H1 (cell line): ENCODE results near the gene KIAA0319L. TPM values are rescaled to one million over a fixed set of nuclear protein-coding genes. Genes with fewer than 3 reads are reported as not detected.

ENCODE experiments used
- CTCF ChIA-PET: fragments of 300-600 bp; sonication (Branson Sonifier 250); formaldehyde crosslinking; loops from one replicate; lab custom pipeline; 2021; ENCODE audit not compliant: partially characterized antibody; lab: Charles Lee
- POLR2A ChIA-PET: fragments of 300-600 bp; sonication (Branson Sonifier 250); formaldehyde crosslinking; loops from one replicate; lab custom pipeline; 2021; ENCODE audit warnings: inconsistent platforms; ENCODE audit not compliant: partially characterized antibody; lab: Charles Lee
- DNase-seq, 2 experiments: peaks; one replicate each; pipeline versions ENCODE4 v3.0.0 to v3.0.0-alpha.2; 2010 to 2022; ENCODE audit warnings: low spot score in 2 of 2, low read depth in 1 of 2, mixed read lengths in 1 of 2
- FAIRE-seq: peaks from 2 replicates; lab custom pipeline; 2011; peaks lifted over from hg19 to GRCh38; lab: Jason Lieb, UNC
- H2AFZ ChIP-seq: 2 replicates; pipeline ENCODE4 v1.8.1; 2012; ENCODE audit warnings: low read length, inconsistent platforms
- H2AK5ac ChIP-seq: 2 replicates; pipeline ENCODE4 v1.6.1; 2013; ENCODE audit warnings: low read depth, low read length
- H2BK120ac ChIP-seq: replicated peaks from 2 replicates; pipeline ENCODE3; 2013; ENCODE audit warnings: low read depth, low read length, inconsistent platforms
- H2BK12ac ChIP-seq: 2 replicates; pipeline ENCODE4 v1.6.1; 2013; ENCODE audit warnings: low read depth, low read length
- H2BK15ac ChIP-seq: 2 replicates; pipeline ENCODE4 v1.6.1; 2013; ENCODE audit warnings: low read length
- H2BK20ac ChIP-seq: 2 replicates; pipeline ENCODE4 v1.6.1; 2013; ENCODE audit warnings: low read length
- H2BK5ac ChIP-seq: 2 replicates; pipeline ENCODE4 v1.6.1; 2013; ENCODE audit warnings: low read depth, low read length
- H3K14ac ChIP-seq: 2 replicates; pipeline ENCODE4 v1.6.1; 2013; ENCODE audit warnings: inconsistent platforms; ENCODE audit not compliant: insufficient read length
- H3K18ac ChIP-seq: 2 replicates; pipeline ENCODE4 v1.6.1; 2013; ENCODE audit warnings: low read length; ENCODE audit errors: extremely low read depth
- H3K23ac ChIP-seq: 2 replicates; pipeline ENCODE4 v1.6.1; 2013; ENCODE audit warnings: inconsistent platforms; ENCODE audit not compliant: insufficient read length
- H3K23me2 ChIP-seq: 2 replicates; pipeline ENCODE4 v1.6.1; 2013; ENCODE audit warnings: low read depth, low read length
- H3K27ac ChIP-seq: 2 replicates; pipeline ENCODE4 v1.6.1; 2011; ENCODE audit warnings: low read depth, low read length, inconsistent platforms
- H3K27me3 ChIP-seq, 4 experiments: replicated peaks in 1 of 4; 1 replicate in 1 of 4; 2 replicates in 3 of 4; pipeline versions ENCODE4 v1.6.1 to v1.8.1; 2011 to 2013; ENCODE audit warnings: low read length in 3 of 4, mild to moderate bottlenecking in 3 of 4, inconsistent platforms in 2 of 4, mixed read lengths in 2 of 4, moderate library complexity in 1 of 4; ENCODE audit not compliant: control insufficient read depth in 3 of 4, insufficient read depth in 3 of 4; ENCODE audit errors: extremely low read depth in 1 of 4
- H3K36me3 ChIP-seq, 4 experiments: 2 replicates each; pipeline versions ENCODE4 v1.6.1 to v1.8.1; 2011 to 2013; ENCODE audit warnings: mild to moderate bottlenecking in 4 of 4, low read length in 3 of 4, moderate library complexity in 2 of 4, control low read depth in 1 of 4, inconsistent platforms in 1 of 4; ENCODE audit not compliant: insufficient read depth in 4 of 4, control insufficient read depth in 2 of 4
- H3K4ac ChIP-seq: replicated peaks from 2 replicates; pipeline ENCODE3; 2013; ENCODE audit warnings: low read length, low read depth, mixed read lengths, inconsistent platforms; ENCODE audit not compliant: insufficient read length
- H3K4me1 ChIP-seq, 4 experiments: replicated peaks in 1 of 4; 1 replicate in 1 of 4; 2 replicates in 3 of 4; pipeline versions ENCODE4 v1.6.1 to v1.8.1; 2011 to 2013; ENCODE audit warnings: low read length in 3 of 4, inconsistent platforms in 2 of 4, mixed read lengths in 1 of 4; ENCODE audit not compliant: insufficient read depth in 4 of 4, control insufficient read depth in 3 of 4
- H3K4me2 ChIP-seq, 2 experiments: 2 replicates each; pipeline versions ENCODE4 v1.6.1 to v1.8.1; 2011 to 2013; ENCODE audit warnings: low read depth in 2 of 2, low read length in 2 of 2, control low read depth in 1 of 2, inconsistent platforms in 1 of 2, mild to moderate bottlenecking in 1 of 2; ENCODE audit not compliant: insufficient read depth in 1 of 2
- H3K4me3 ChIP-seq, 4 experiments: fragments of 200-600, 300-600 bp in 1 of 4; sonication (generic), shearing (Covaris generic), sonication (Bioruptor Twin) in 1 of 4; 2 replicates each; pipeline versions ENCODE4 v1.5.1 to v1.8.1; 2011 to 2016; ENCODE audit warnings: low read length in 4 of 4, low read depth in 3 of 4, control low read depth in 2 of 4, inconsistent platforms in 2 of 4, mild to moderate bottlenecking in 2 of 4, mixed read lengths in 1 of 4, moderate library complexity in 1 of 4; ENCODE audit not compliant: insufficient read depth in 2 of 4; ENCODE audit errors: extremely low read depth in 1 of 4
- H3K56ac ChIP-seq: replicated peaks from 2 replicates; pipeline ENCODE3; 2013; ENCODE audit warnings: low read depth, mild to moderate bottlenecking, mixed read lengths, low read length, inconsistent platforms; ENCODE audit not compliant: insufficient read length
- H3K79me1 ChIP-seq: 2 replicates; pipeline ENCODE4 v1.6.1; 2013; ENCODE audit warnings: low read depth, low read length, control low read depth
- H3K79me2 ChIP-seq, 2 experiments: 2 replicates each; pipeline versions ENCODE4 v1.6.1 to v1.8.1; 2012 to 2013; ENCODE audit warnings: low read length in 2 of 2, mild to moderate bottlenecking in 2 of 2, inconsistent platforms in 1 of 2; ENCODE audit not compliant: insufficient read depth in 2 of 2, control insufficient read depth in 1 of 2
- H3K9ac ChIP-seq, 4 experiments: replicated peaks in 1 of 4; 1 replicate in 1 of 4; 2 replicates in 3 of 4; pipeline versions ENCODE4 v1.6.1 to v1.8.1; 2011 to 2013; ENCODE audit warnings: low read depth in 3 of 4, low read length in 3 of 4, control low read depth in 2 of 4, mild to moderate bottlenecking in 2 of 4, moderate library complexity in 2 of 4, inconsistent platforms in 1 of 4; ENCODE audit errors: extremely low read depth in 1 of 4
- H3K9me3 ChIP-seq, 2 experiments: 2 replicates each; pipeline versions ENCODE4 v1.6.1 to v1.8.1; 2012 to 2013; ENCODE audit warnings: mild to moderate bottlenecking in 2 of 2, moderate library complexity in 2 of 2, control low read depth in 1 of 2, inconsistent platforms in 1 of 2, low read depth in 1 of 2, low read length in 1 of 2, mixed read lengths in 1 of 2; ENCODE audit not compliant: insufficient read depth in 2 of 2
- H4K20me1 ChIP-seq, 2 experiments: replicated peaks in 1 of 2; 2 replicates each; pipeline versions ENCODE3 to v1.8.1; 2011 to 2013; ENCODE audit warnings: inconsistent platforms in 2 of 2, low read length in 2 of 2, mild to moderate bottlenecking in 1 of 2; ENCODE audit not compliant: insufficient read depth in 2 of 2, control insufficient read depth in 1 of 2
- H4K5ac ChIP-seq: 2 replicates; pipeline ENCODE4 v1.6.1; 2013; ENCODE audit warnings: low read length, low read depth, mixed read lengths, inconsistent platforms; ENCODE audit not compliant: insufficient read length
- H4K8ac ChIP-seq: 2 replicates; pipeline ENCODE4 v1.8.0; 2013; ENCODE audit warnings: mild to moderate bottlenecking, moderate library complexity, low read length, inconsistent platforms; ENCODE audit not compliant: insufficient read depth; ENCODE audit errors: extremely low read depth
- H4K91ac ChIP-seq: replicated peaks from 2 replicates; pipeline ENCODE3; 2013; ENCODE audit warnings: low read length, mixed read lengths, inconsistent platforms; ENCODE audit not compliant: insufficient read length
- POLR2A ChIP-seq, 2 experiments: IDR thresholded peaks; 1 replicate in 1 of 2; 2 replicates in 1 of 2; pipeline ENCODE4 v1.6.1; 2011; ENCODE audit warnings: low read depth in 2 of 2, low read length in 2 of 2, mild to moderate bottlenecking in 2 of 2; ENCODE audit errors: control extremely low read depth in 1 of 2
- RAD21 ChIP-seq, 2 experiments: IDR thresholded peaks in 1 of 2; conservative IDR thresholded peaks in 1 of 2; 2 replicates each; pipeline ENCODE4 v1.6.1; 2011; ENCODE audit warnings: low read depth in 2 of 2, low read length in 2 of 2, improper control_type of control experiment in 1 of 2, inconsistent platforms in 1 of 2, mild to moderate bottlenecking in 1 of 2, moderate library complexity in 1 of 2
- SAP30 ChIP-seq: fragments of 300-600 bp; sonication (generic); IDR thresholded peaks from 2 replicates; pipeline ENCODE4 v1.7.1; 2012; ENCODE audit warnings: low read length, moderate library complexity, mild to moderate bottlenecking, inconsistent platforms; ENCODE audit not compliant: insufficient read depth, insufficient replicate concordance
- SIN3A ChIP-seq, 2 experiments: IDR thresholded peaks in 1 of 2; conservative IDR thresholded peaks in 1 of 2; 2 replicates each; pipeline ENCODE4 v1.6.1; 2011 to 2012; ENCODE audit warnings: low read length in 2 of 2, improper control_type of control experiment in 1 of 2, low read depth in 1 of 2, mild to moderate bottlenecking in 1 of 2
- WGBS, 2 experiments: shearing (Covaris generic) in 1 of 2; methylation state at CpG; one replicate each; pipeline versions ENCODE4 v1.1.6 to v1.1.7; 2013 to 2015; ENCODE audit warnings: low lambda C conversion rate in 2 of 2, mixed read lengths in 2 of 2, inconsistent platforms in 1 of 2, low coverage in 1 of 2, missing lambda C conversion rate in 1 of 2; ENCODE audit not compliant: insufficient replicate concordance in 2 of 2, insufficient coverage in 1 of 2, insufficient read length in 1 of 2; ENCODE audit errors: extremely low coverage in 1 of 2, missing lambda C conversion rate in 1 of 2; 5-methylcytosine and 5-hydroxymethylcytosine counted together
- polyA plus RNA-seq, 7 experiments: library from polyadenylated mRNA; depleted of rRNA in 3 of 7; stranded (reverse) in 5 of 7; unstranded in 2 of 7; fragments of >200 nt in 5 of 7; fragments of 200-250 nt in 2 of 7; gene quantifications; 1 replicate in 5 of 7; 2 replicates in 1 of 7; 4 replicates in 1 of 7; pipeline versions ENCODE4 v1.2.1 to v1.2.3, GENCODE V29; 2011 to 2013; ENCODE audit warnings: missing spikeins in 2 of 7, mixed read lengths in 2 of 7
- total RNA-seq: library from RNA; stranded (reverse); fragmentation: NEBNext Ultra II Directional; extraction: Animal tissue kit (Norgen Biotek cat#: 25700); gene quantifications from 2 replicates; pipeline ENCODE4 v1.2.1, GENCODE V29; 2021

KIAA0319L gene
- total and polyA plus RNA-seq, 2 of the 8 experiments (the other 6 are each of a cell fraction or from before 2014, with no cell fraction given), result 40.1 to 55.7 TPM

- H2BK12ac ChIP-seq, result no peak overlapping the region
- DNase-seq (no peak), FAIRE-seq (no peak)
- H2BK15ac ChIP-seq, result no peak overlapping the region
- no peak overlapping the region for H3K14ac ChIP-seq
- H2BK20ac ChIP-seq, result no peak overlapping the region
- H4K5ac ChIP-seq, result no peak overlapping the region
- TF ChIP-seq SIN3A (conservative IDR thresholded peaks at IDR 0.05 in 1 of 2, IDR thresholded peaks at IDR 0.05 in 1 of 2; ENCODE audit: low read depth in 1 of 2, low read length in 2 of 2) (no peak), SAP30 (peak; percentile 53), POLR2A (IDR thresholded peaks at IDR 0.05; ENCODE audit: control extremely low read depth in 1 of 2, low read depth in 2 of 2, low read length in 2 of 2) (0 out of 3 replicates have a peak, but pooled peaks of 1 of the 2 experiments have one; percentile 3), RAD21 (IDR thresholded peaks at IDR 0.05 in 1 of 2, conservative IDR thresholded peaks at IDR 0.05 in 1 of 2; ENCODE audit: low read depth in 2 of 2, low read length in 2 of 2) (peak in 1 of 2 experiments; percentile 15; a peak in 1 of 4 replicates)
- H2AK5ac ChIP-seq, result no peak overlapping the region
- H3K23me2 ChIP-seq, result peaks cover 7% of the 10 kb centered on the region; the same call in 1 of the 2 replicates
- ChIA-PET CTCF (interaction anchor here (0.6 to 7.6 kb wide), 8 partner anchors 9 to 258 kb away, joined by 3 to 72 read pairs (median 4); partner anchors contain the start of gene TFAP2E), POLR2A (interaction anchor here (0.6 to 2.8 kb wide), 16 partner anchors 8 to 370 kb away, joined by 3 to 22 read pairs (median 3); partner anchors contain the start of gene TFAP2E)
- H3K9ac ChIP-seq, result peak overlapping the region; percentile 26 to 93 (median 78); a peak in 6 of 7 replicates
- no peak overlapping the region for H2BK120ac ChIP-seq
- no peaks in the 10 kb centered on the region for H3K9me3 ChIP-seq
- peak overlapping the region; percentile 99; the same call in 1 of the 2 replicates for H2BK5ac ChIP-seq
- H3K4me2 ChIP-seq, result peak overlapping the region; percentile 85 to 92
- H3K4ac ChIP-seq, result no peak overlapping the region
- peaks cover 4 to 51% of the 10 kb centered on the region in 2 experiments; a peak in 3 of 4 replicates for H3K79me2 ChIP-seq
- peak overlapping the region; percentile 72 to 91 (median 80) for H3K4me3 ChIP-seq
- H3K23ac ChIP-seq, result no peak overlapping the region
- H3K27ac ChIP-seq, result peak overlapping the region; percentile 96; the same call in 1 of the 2 replicates
- H4K91ac ChIP-seq, result no peak overlapping the region
- peaks cover 7 to 20% (median 16%) of the 10 kb centered on the region in 4 experiments; a peak in 6 of 7 replicates for H3K4me1 ChIP-seq
- no peak overlapping the region for H2AFZ ChIP-seq
- H3K27me3 ChIP-seq, result no peaks in the 10 kb centered on the region
- H4K8ac ChIP-seq, result no peak overlapping the region
- no peak overlapping the region for H3K56ac ChIP-seq
- WGBS, 2 experiments, result 6% methylated on average over 17 of the region's 17 CpGs; no CpG with 5 or more reads in 1 of the 2 experiments
- H3K18ac ChIP-seq, result peak overlapping the region; percentile 39; the same call in 1 of the 2 replicates
- peaks cover 0 to 38% (median 10%) of the 10 kb centered on the region in 4 experiments; a peak in 5 of 8 replicates for H3K36me3 ChIP-seq
- peaks cover 0 to 10% of the 10 kb centered on the region in 2 experiments for H4K20me1 ChIP-seq
- peaks cover 3% of the 10 kb centered on the region for H3K79me1 ChIP-seq
Observed at GRCh38 chr1:35556484-35557117, 602 bp downstream of the KIAA0319L start.
